ENCODE data around the gene RBMS1. TPM values are rescaled to one million over a fixed set of nuclear protein-coding genes. Genes with fewer than 3 reads are reported as not detected.

The RBMS1 gene
- total RNA-seq, 4 donors from 2014 or later, result 26.3 to 52.5 (median 37.5) TPM

- H3K9me3 ChIP-seq, result no peaks in the 10 kb centered on the region
- no peak for DNase-seq
- H3K36me3 ChIP-seq, result peaks cover 0 to 7% (median 3%) of the 10 kb centered on the region in 3 donors
- no peak for TF ChIP-seq POLR2A (IDR thresholded peaks at IDR 0.05)
- TF ChIP-seq, protein P1, sequence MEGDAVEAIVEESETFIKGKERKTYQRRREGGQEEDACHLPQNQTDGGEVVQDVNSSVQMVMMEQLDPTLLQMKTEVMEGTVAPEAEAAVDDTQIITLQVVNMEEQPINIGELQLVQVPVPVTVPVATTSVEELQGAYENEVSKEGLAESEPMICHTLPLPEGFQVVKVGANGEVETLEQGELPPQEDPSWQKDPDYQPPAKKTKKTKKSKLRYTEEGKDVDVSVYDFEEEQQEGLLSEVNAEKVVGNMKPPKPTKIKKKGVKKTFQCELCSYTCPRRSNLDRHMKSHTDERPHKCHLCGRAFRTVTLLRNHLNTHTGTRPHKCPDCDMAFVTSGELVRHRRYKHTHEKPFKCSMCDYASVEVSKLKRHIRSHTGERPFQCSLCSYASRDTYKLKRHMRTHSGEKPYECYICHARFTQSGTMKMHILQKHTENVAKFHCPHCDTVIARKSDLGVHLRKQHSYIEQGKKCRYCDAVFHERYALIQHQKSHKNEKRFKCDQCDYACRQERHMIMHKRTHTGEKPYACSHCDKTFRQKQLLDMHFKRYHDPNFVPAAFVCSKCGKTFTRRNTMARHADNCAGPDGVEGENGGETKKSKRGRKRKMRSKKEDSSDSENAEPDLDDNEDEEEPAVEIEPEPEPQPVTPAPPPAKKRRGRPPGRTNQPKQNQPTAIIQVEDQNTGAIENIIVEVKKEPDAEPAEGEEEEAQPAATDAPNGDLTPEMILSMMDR (IDR thresholded peaks at IDR 0.05), result no peak
- WGBS, 2 donors, result 68 to 90% methylated on average over 1 of the region's 1 CpG
- no peaks in the 10 kb centered on the region for H3K27me3 ChIP-seq
- no peak overlapping the region for H3K4me3 ChIP-seq
- intact Hi-C loops (cut with DNase I), result no loop called here
- no peak overlapping the region for H3K27ac ChIP-seq
- H3K4me1 ChIP-seq, result peaks cover 7 to 53% (median 21%) of the 10 kb centered on the region in 3 donors
Observed at GRCh38 chr2:160347269-160347863, 146.2 kb downstream of the RBMS1 start.

DNA sequence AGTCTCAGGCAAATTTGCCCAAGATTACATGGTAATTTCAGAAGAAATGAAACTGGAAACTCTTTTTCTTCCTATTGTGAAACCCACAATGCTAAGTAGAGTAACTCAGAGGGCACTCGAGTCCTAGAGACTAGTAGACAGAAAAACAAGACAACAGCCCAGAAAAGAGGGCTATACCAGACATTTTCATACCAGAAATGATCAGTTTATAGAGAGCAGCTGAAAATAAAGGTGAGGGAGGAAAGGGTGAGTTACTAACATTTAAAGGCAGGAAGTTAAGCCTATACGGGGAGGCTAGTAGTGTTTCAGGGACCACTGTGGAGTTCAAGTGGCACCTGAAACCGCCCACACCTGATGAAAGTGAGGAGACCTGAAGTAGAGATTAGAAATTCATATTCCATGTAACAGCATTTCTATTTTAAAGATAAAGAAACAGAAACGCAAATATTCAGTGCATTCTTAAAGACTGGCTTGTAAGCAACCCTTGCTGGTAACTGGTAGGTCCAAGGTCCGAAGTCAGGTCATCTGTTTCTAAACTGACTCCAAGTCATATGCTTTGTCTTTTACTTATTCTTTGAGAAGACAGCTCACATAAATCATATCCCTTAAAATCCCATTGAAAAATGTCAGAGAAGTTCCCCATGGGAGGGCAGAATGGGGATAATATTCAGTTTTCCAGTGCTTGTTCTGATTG, 148.4 kb downstream of the RBMS1 start:
- no peak for TF ChIP-seq POLR2A (IDR thresholded peaks at IDR 0.05)
- TF ChIP-seq, protein P1 (IDR thresholded peaks at IDR 0.05), result no peak
- Histone ChIP-seq H3K27ac (no peak overlapping the region), H3K9me3 (no peaks in the 10 kb centered on the region), H3K27me3 (no peaks in the 10 kb centered on the region), H3K36me3 (peaks cover 0 to 6% (median 3%) of the 10 kb centered on the region in 3 donors), H3K4me3 (no peak overlapping the region), H3K4me1 (peaks cover 0 to 36% (median 10%) of the 10 kb centered on the region in 3 donors)
- no peak for DNase-seq
- intact Hi-C loops (cut with DNase I), result no loop called here
- 79 to 86% methylated on average over 5 of the region's 5 CpGs for WGBS, 2 donors

- TF ChIP-seq, protein P1 (IDR thresholded peaks at IDR 0.05), result no peak
- no peak for TF ChIP-seq POLR2A (IDR thresholded peaks at IDR 0.05)
- H3K36me3 ChIP-seq, result no peaks in the 10 kb centered on the region
- no peak for DNase-seq
- peaks cover 0 to 46% (median 16%) of the 10 kb centered on the region in 3 donors for H3K4me1 ChIP-seq
- no peaks in the 10 kb centered on the region for H3K27me3 ChIP-seq
- no peak overlapping the region for H3K4me3 ChIP-seq
- H3K27ac ChIP-seq, result no peak overlapping the region
- H3K9me3 ChIP-seq, result no peaks in the 10 kb centered on the region
- 94 to 95% methylated on average over 2 of the region's 2 CpGs for WGBS, 2 donors
- intact Hi-C loops (cut with DNase I), result no loop called here
Observed at GRCh38 chr2:160343404-160343803, 150.2 kb downstream of the RBMS1 start.

DNA sequence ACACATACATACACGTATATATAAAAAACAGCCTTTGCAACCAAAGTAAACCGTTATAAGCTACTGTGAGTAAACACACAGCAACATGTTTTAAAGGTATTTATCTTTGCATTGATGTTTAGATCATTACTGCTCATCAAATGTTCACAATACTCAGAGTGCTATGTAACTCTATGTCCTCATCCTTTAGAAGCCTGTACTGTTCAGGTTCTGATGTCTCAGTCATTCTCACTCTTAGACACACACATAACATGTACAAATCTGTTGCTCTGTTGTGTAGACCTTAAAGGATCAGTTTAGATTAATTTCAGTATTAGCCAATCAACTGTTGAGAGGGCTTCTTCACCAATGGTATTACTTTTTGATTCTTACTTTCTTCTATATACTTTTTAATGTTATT, 153.9 kb downstream of the RBMS1 start:
- H3K27ac ChIP-seq, result no peak overlapping the region
- H3K27me3 ChIP-seq, result no peaks in the 10 kb centered on the region
- WGBS, 2 donors, result 82 to 89% methylated on average over 2 of the region's 2 CpGs
- no peak for DNase-seq
- no peak for TF ChIP-seq POLR2A (IDR thresholded peaks at IDR 0.05)
- TF ChIP-seq, protein P1 (IDR thresholded peaks at IDR 0.05), result no peak
- intact Hi-C loops (cut with DNase I), result no loop called here
- no peak overlapping the region for H3K4me3 ChIP-seq
- H3K9me3 ChIP-seq, result no peaks in the 10 kb centered on the region
- peaks cover 0 to 56% (median 20%) of the 10 kb centered on the region in 3 donors for H3K4me1 ChIP-seq
- no peaks in the 10 kb centered on the region for H3K36me3 ChIP-seq

GRCh38 chr2:160338901-160339685, 154.5 kb downstream of the RBMS1 start:
- Histone ChIP-seq H3K27me3 (no peaks in the 10 kb centered on the region), H3K4me1 (peaks cover 0 to 59% (median 26%) of the 10 kb centered on the region in 3 donors), H3K27ac (peak overlapping the region in 3 of 4 donors; percentile 1 to 25 (median 14)), H3K36me3 (no peaks in the 10 kb centered on the region), H3K9me3 (no peaks in the 10 kb centered on the region), H3K4me3 (no peak overlapping the region)
- TF ChIP-seq POLR2A (IDR thresholded peaks at IDR 0.05), result no peak
- TF ChIP-seq, protein P1 (IDR thresholded peaks at IDR 0.05), result no peak
- 47 to 57% methylated on average over 5 of the region's 5 CpGs for WGBS, 2 donors
- DNase-seq, result no peak
- intact Hi-C loops (cut with DNase I), result no loop called here

All from esophagus squamous epithelium (tissue), 5 donors.